CD4-positive, alpha-beta memory T cell (primary cell): ENCODE measurements around the gene NPS. TPM values are rescaled to one million over a fixed set of nuclear protein-coding genes. Genes with fewer than 3 reads are reported as not detected.

Source experiments
- CTCF ChIA-PET: fragments of 350-600 bp; sonication (Branson Sonifier 250); formaldehyde crosslinking; loops from one replicate; lab custom pipeline; 2021; ENCODE audit warnings: inconsistent platforms; ENCODE audit not compliant: partially characterized antibody; lab: Charles Lee
- POLR2A ChIA-PET: fragments of 350-600 bp; sonication (Branson Sonifier 250); formaldehyde crosslinking; loops from one replicate; lab custom pipeline; 2021; ENCODE audit not compliant: partially characterized antibody; lab: Charles Lee
- DNase-seq, 5 donors: peaks; one replicate each; pipeline versions ENCODE4 v3.0.0 to v3.0.0-alpha.2; 2020 to 2022; ENCODE audit warnings: mixed read lengths in 1 of 5
- H3K27ac ChIP-seq: one replicate; pipeline ENCODE4 v1.7.0; 2013; ENCODE audit warnings: low read depth, low read length
- H3K27me3 ChIP-seq: 2 replicates; pipeline ENCODE4 v1.7.0; 2013; ENCODE audit warnings: mild to moderate bottlenecking, low read length, moderate library complexity; ENCODE audit not compliant: insufficient read depth
- H3K36me3 ChIP-seq: 2 replicates; pipeline ENCODE4 v1.7.0; 2013; ENCODE audit warnings: mild to moderate bottlenecking, low read length, moderate library complexity; ENCODE audit not compliant: insufficient read depth
- H3K4me1 ChIP-seq: 2 replicates; pipeline ENCODE4 v1.7.0; 2013; ENCODE audit warnings: mild to moderate bottlenecking, low read length, moderate library complexity; ENCODE audit not compliant: insufficient read depth
- H3K4me3 ChIP-seq, 2 donors: one replicate each; pipeline ENCODE4 v1.7.0; 2013; ENCODE audit warnings: low read length in 2 of 2, mild to moderate bottlenecking in 1 of 2
- H3K9me3 ChIP-seq, 2 donors: one replicate each; pipeline ENCODE4 v1.7.0; 2013; ENCODE audit warnings: low read length in 2 of 2, control low read depth in 1 of 2; ENCODE audit not compliant: control insufficient read depth in 1 of 2
- H3K27ac Mint-ChIP-seq, 7 donors: one replicate each; pipeline ENCODE4 v1.8.0; 2020 to 2021; ENCODE audit warnings: mixed read lengths in 7 of 7, mild to moderate bottlenecking in 6 of 7, inconsistent platforms in 3 of 7, moderate library complexity in 3 of 7
- H3K27me3 Mint-ChIP-seq, 2 donors: one replicate each; pipeline ENCODE4 v1.8.0; 2020 to 2021; ENCODE audit warnings: mixed read lengths in 2 of 2
- H3K36me3 Mint-ChIP-seq, 2 donors: one replicate each; pipeline ENCODE4 v1.8.0; 2020 to 2021; ENCODE audit warnings: mixed read lengths in 2 of 2, inconsistent platforms in 1 of 2, mild to moderate bottlenecking in 1 of 2
- H3K4me1 Mint-ChIP-seq, 4 donors: one replicate each; pipeline ENCODE4 v1.8.0; 2020 to 2021; ENCODE audit warnings: mixed read lengths in 4 of 4, mild to moderate bottlenecking in 1 of 4
- H3K4me3 Mint-ChIP-seq, 8 donors: one replicate each; pipeline ENCODE4 v1.8.0; 2020 to 2021; ENCODE audit warnings: mixed read lengths in 8 of 8, mild to moderate bottlenecking in 7 of 8, moderate library complexity in 6 of 8, inconsistent platforms in 3 of 8
- H3K9me3 Mint-ChIP-seq, 8 donors: one replicate each; pipeline ENCODE4 v1.8.0; 2020 to 2021; ENCODE audit warnings: mixed read lengths in 8 of 8, mild to moderate bottlenecking in 5 of 8, inconsistent platforms in 3 of 8, moderate library complexity in 1 of 8
- intact Hi-C: fragments of 100-400 bp; cut with micrococcal nuclease; formaldehyde crosslinking; loops from one replicate; pipeline ENCODE4 v1.15.1; 2023
- polyA plus RNA-seq, 2 donors: library from polyadenylated mRNA; unstranded; fragments of 300-500 nt; fragmentation: Illumina TruSeq; gene quantifications; one replicate each; pipeline ENCODE4 v1.2.3, GENCODE V29; 2021
- total RNA-seq, 2 experiments: library from RNA; stranded (reverse); gene quantifications; one replicate each; pipeline ENCODE4 v1.2.3, GENCODE V29; 2021

The NPS gene
- total and polyA plus RNA-seq, 4 experiments from 2014 or later, result not detected

- no peaks in the 10 kb centered on the region for H3K36me3 Mint-ChIP-seq
- no peaks in the 10 kb centered on the region for H3K4me1 ChIP-seq
- ChIA-PET POLR2A (no interaction called here), CTCF (no interaction called here)
- no peaks in the 10 kb centered on the region for H3K36me3 ChIP-seq
- H3K27ac Mint-ChIP-seq, result no peak overlapping the region
- no peaks in the 10 kb centered on the region for H3K9me3 ChIP-seq
- DNase-seq, result no peak
- peaks cover 1 to 7% of the 10 kb centered on the region in 2 donors for H3K27me3 Mint-ChIP-seq
- H3K4me1 Mint-ChIP-seq, result no peaks in the 10 kb centered on the region
- no peaks in the 10 kb centered on the region for H3K27me3 ChIP-seq
- H3K27ac ChIP-seq, result no peak overlapping the region
- H3K4me3 ChIP-seq, result no peak overlapping the region
- no peak overlapping the region for H3K4me3 Mint-ChIP-seq
- peaks cover 0 to 11% (median under 1%) of the 10 kb centered on the region in 8 donors for H3K9me3 Mint-ChIP-seq
- intact Hi-C loops, result no loop called here
Observed at GRCh38 chr10:127556916-127557315, 7.8 kb downstream of the NPS start.

DNA sequence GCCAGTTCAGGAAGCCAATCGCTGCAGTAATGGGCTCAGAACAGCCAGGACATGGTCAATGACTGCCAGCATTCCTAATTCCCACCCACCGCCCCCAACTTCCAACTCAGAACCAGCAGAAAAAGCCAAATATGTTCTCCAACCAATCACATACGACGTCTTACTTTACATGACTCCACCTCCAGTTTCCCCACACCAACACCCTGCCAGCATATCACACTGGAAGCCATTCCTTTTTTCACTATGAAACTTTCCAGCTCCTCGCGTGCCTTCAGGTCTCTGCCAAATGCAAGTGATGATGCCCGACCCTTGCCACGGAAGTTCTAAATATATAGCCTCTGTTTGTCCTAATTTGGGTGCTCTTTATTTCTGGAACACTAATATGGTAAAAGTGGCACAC is 12.5 kb downstream of the NPS start:
- no peaks in the 10 kb centered on the region for H3K4me1 Mint-ChIP-seq
- peaks cover 0 to 11% (median 0%) of the 10 kb centered on the region in 8 donors for H3K9me3 Mint-ChIP-seq
- no peaks in the 10 kb centered on the region for H3K9me3 ChIP-seq
- no peak overlapping the region for H3K27ac Mint-ChIP-seq
- peaks cover 0 to 1% of the 10 kb centered on the region in 2 donors for H3K27me3 Mint-ChIP-seq
- intact Hi-C loops, result no loop called here
- H3K4me1 ChIP-seq, result no peaks in the 10 kb centered on the region
- ChIA-PET CTCF (interaction anchor here (1.6 kb wide), 1 partner anchor 8 kb away, joined by 5 read pairs; no protein-coding TSS in a partner anchor), POLR2A (no interaction called here)
- H3K4me3 Mint-ChIP-seq, result no peak overlapping the region
- no peak overlapping the region for H3K27ac ChIP-seq
- H3K36me3 Mint-ChIP-seq, result no peaks in the 10 kb centered on the region
- H3K4me3 ChIP-seq, result no peak overlapping the region
- no peaks in the 10 kb centered on the region for H3K36me3 ChIP-seq
- DNase-seq, result no peak
- H3K27me3 ChIP-seq, result no peaks in the 10 kb centered on the region

- peaks cover 0 to 1% of the 10 kb centered on the region in 2 donors for H3K27me3 Mint-ChIP-seq
- H3K4me1 Mint-ChIP-seq, result no peaks in the 10 kb centered on the region
- no peak for DNase-seq
- no peak overlapping the region for H3K27ac ChIP-seq
- H3K9me3 Mint-ChIP-seq, result peaks cover 0 to 11% (median 0%) of the 10 kb centered on the region in 8 donors
- H3K4me3 Mint-ChIP-seq, result no peak overlapping the region
- no peaks in the 10 kb centered on the region for H3K36me3 Mint-ChIP-seq
- H3K27me3 ChIP-seq, result no peaks in the 10 kb centered on the region
- H3K4me3 ChIP-seq, result no peak overlapping the region
- no peaks in the 10 kb centered on the region for H3K4me1 ChIP-seq
- no peaks in the 10 kb centered on the region for H3K9me3 ChIP-seq
- H3K36me3 ChIP-seq, result no peaks in the 10 kb centered on the region
- CTCF ChIA-PET, result no interaction called here
- POLR2A ChIA-PET, result no interaction called here
- no peak overlapping the region for H3K27ac Mint-ChIP-seq
- intact Hi-C loops, result no loop called here
Observed at GRCh38 chr10:127563718-127564553, 14.8 kb downstream of the NPS start.

GRCh38 chr10:127564644-127565043 is 15.5 kb downstream of the NPS start:
- no peaks in the 10 kb centered on the region for H3K27me3 ChIP-seq
- no peaks in the 10 kb centered on the region for H3K36me3 Mint-ChIP-seq
- no peaks in the 10 kb centered on the region for H3K36me3 ChIP-seq
- no peaks in the 10 kb centered on the region for H3K9me3 ChIP-seq
- no peak overlapping the region for H3K4me3 Mint-ChIP-seq
- DNase-seq, result no peak
- intact Hi-C loops, result no loop called here
- H3K4me3 ChIP-seq, result no peak overlapping the region
- H3K9me3 Mint-ChIP-seq, result peaks cover 0 to 4% (median 0%) of the 10 kb centered on the region in 8 donors
- H3K27me3 Mint-ChIP-seq, result peaks cover 0 to 1% of the 10 kb centered on the region in 2 donors
- H3K27ac Mint-ChIP-seq, result no peak overlapping the region
- no peaks in the 10 kb centered on the region for H3K4me1 Mint-ChIP-seq
- H3K4me1 ChIP-seq, result no peaks in the 10 kb centered on the region
- ChIA-PET CTCF (no interaction called here), POLR2A (no interaction called here)
- H3K27ac ChIP-seq, result no peak overlapping the region

GRCh38 chr10:127565583-127565982 is 16.5 kb downstream of the NPS start:
- no peaks in the 10 kb centered on the region for H3K9me3 ChIP-seq
- H3K27me3 Mint-ChIP-seq, result peaks cover 0 to 1% of the 10 kb centered on the region in 2 donors

DNA sequence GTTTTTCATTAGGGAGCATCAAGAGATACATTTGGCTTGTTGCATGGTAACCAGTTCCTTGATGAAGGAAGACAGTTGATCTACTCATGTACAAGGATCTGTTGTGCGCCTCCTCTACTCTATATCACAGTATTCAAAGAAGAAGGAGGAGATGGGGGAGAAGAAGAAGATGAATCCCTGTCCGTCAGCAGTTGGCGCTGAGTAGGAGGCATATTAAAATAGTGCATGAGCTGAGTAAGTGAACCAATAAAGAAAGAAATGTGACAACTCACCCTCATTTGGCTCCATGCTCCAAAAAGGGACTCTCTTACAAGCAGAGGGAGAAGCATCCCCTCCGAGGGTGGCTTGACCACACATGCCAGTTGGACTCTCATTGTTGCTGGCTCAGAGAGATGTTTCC is 20.1 kb downstream of the NPS start:
- H3K4me1 ChIP-seq, result no peaks in the 10 kb centered on the region
- intact Hi-C loops, result no loop called here
- Mint-ChIP-seq H3K4me1 (no peaks in the 10 kb centered on the region), H3K36me3 (no peaks in the 10 kb centered on the region), H3K27me3 (peaks cover 0 to 1% of the 10 kb centered on the region in 2 donors), H3K9me3 (peaks cover 0 to 13% (median 7%) of the 10 kb centered on the region in 8 donors), H3K27ac (no peak overlapping the region), H3K4me3 (no peak overlapping the region)
- H3K9me3 ChIP-seq, result no peaks in the 10 kb centered on the region
- no peaks in the 10 kb centered on the region for H3K36me3 ChIP-seq
- DNase-seq, result no peak
- ChIA-PET POLR2A (no interaction called here), CTCF (interaction anchor here (1.9 kb wide), 1 partner anchor 8 kb away, joined by 5 read pairs; no protein-coding TSS in a partner anchor)
- no peaks in the 10 kb centered on the region for H3K27me3 ChIP-seq
- no peak overlapping the region for H3K4me3 ChIP-seq
- H3K27ac ChIP-seq, result no peak overlapping the region

More at GRCh38 chr10:127565583-127565982, 16.5 kb downstream of the NPS start:
- intact Hi-C loops, result no loop called here
- Mint-ChIP-seq H3K27ac (no peak overlapping the region), H3K9me3 (peaks cover 0 to 1% (median 0%) of the 10 kb centered on the region in 8 donors), H3K4me3 (no peak overlapping the region), H3K4me1 (no peaks in the 10 kb centered on the region), H3K36me3 (no peaks in the 10 kb centered on the region)
- H3K4me1 ChIP-seq, result no peaks in the 10 kb centered on the region
- ChIA-PET CTCF (no interaction called here), POLR2A (no interaction called here)
- no peak overlapping the region for H3K27ac ChIP-seq
- no peak overlapping the region for H3K4me3 ChIP-seq
- no peaks in the 10 kb centered on the region for H3K27me3 ChIP-seq
- H3K36me3 ChIP-seq, result no peaks in the 10 kb centered on the region
- DNase-seq, result no peak

- Mint-ChIP-seq H3K4me1 (no peaks in the 10 kb centered on the region), H3K27me3 (peaks cover 0 to 1% of the 10 kb centered on the region in 2 donors), H3K27ac (no peak overlapping the region), H3K9me3 (peaks cover 0 to 13% (median 8%) of the 10 kb centered on the region in 8 donors), H3K4me3 (no peak overlapping the region), H3K36me3 (no peaks in the 10 kb centered on the region)
- CTCF ChIA-PET, result interaction anchor here (1.9 kb wide), 1 partner anchor 9 kb away, joined by 5 read pairs; no protein-coding TSS in a partner anchor
- H3K36me3 ChIP-seq, result no peaks in the 10 kb centered on the region
- no peaks in the 10 kb centered on the region for H3K4me1 ChIP-seq
- H3K4me3 ChIP-seq, result no peak overlapping the region
- no peak for DNase-seq
- intact Hi-C loops, result no loop called here
- H3K27me3 ChIP-seq, result no peaks in the 10 kb centered on the region
- POLR2A ChIA-PET, result no interaction called here
- H3K9me3 ChIP-seq, result no peaks in the 10 kb centered on the region
- H3K27ac ChIP-seq, result no peak overlapping the region
Observed at GRCh38 chr10:127570036-127570435, 20.9 kb downstream of the NPS start.
